ENCODE results near the gene THSD4.

THSD4 gene

DNA sequence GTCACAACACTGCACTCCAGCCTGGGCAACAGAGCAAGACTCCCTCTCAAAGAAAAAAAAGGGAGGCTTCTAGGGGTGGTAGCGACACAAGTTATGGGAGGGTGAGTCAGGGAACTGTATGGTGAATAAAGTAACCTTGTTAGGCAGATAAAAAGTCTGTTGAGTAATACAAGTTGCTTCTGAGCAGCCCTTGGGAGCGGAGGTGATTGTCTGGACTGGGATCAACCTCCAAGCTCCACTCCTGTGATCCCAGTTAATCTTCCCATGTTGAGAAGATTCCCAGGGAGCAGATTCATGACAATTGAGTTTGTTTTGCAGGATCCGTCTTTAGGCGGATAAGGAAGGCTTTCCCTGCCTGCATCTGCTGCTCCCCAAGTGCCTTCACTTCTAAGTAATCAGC lies 335.9 kb downstream of the THSD4 start:
- ATAC-seq (replicated peaks) (no peak), DNase-seq (no peak)
- H3K27ac Mint-ChIP-seq = no peak overlapping the region
- no peaks in the 10 kb centered on the region for H3K36me3 Mint-ChIP-seq
- H3K27me3 Mint-ChIP-seq = peaks cover 10 to 16% of the 10 kb centered on the region in 2 donors
- no peak overlapping the region for H3K4me3 Mint-ChIP-seq
- no peaks in the 10 kb centered on the region for H3K4me1 Mint-ChIP-seq
- H3K9me3 Mint-ChIP-seq = no peaks in the 10 kb centered on the region

DNA sequence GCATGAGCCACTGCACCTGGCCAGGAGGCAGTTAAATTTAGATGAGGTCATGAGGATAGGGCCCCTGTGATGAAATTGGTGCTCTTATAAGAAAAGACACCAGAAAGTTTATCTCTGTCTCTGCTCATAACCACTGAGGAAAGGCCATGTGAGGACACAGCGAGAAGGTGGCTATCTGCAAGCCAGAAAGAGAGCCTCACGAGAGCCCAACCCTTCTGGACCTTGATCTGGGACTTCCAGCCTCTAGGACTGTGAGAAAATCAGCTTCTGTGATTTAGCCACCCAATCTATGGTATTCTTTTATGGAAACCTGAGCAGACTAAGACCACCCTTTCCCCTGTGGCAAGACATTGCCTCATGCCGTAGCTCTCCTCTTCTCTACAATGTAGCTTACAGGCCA lies 337.6 kb downstream of the THSD4 start:
- ATAC-seq (replicated peaks) = no peak
- no peak for DNase-seq
- no peak overlapping the region for H3K4me3 Mint-ChIP-seq
- peaks cover 15 to 24% of the 10 kb centered on the region in 2 donors for H3K27me3 Mint-ChIP-seq
- H3K4me1 Mint-ChIP-seq = no peaks in the 10 kb centered on the region
- no peaks in the 10 kb centered on the region for H3K36me3 Mint-ChIP-seq
- no peak overlapping the region for H3K27ac Mint-ChIP-seq
- H3K9me3 Mint-ChIP-seq = no peaks in the 10 kb centered on the region

DNA sequence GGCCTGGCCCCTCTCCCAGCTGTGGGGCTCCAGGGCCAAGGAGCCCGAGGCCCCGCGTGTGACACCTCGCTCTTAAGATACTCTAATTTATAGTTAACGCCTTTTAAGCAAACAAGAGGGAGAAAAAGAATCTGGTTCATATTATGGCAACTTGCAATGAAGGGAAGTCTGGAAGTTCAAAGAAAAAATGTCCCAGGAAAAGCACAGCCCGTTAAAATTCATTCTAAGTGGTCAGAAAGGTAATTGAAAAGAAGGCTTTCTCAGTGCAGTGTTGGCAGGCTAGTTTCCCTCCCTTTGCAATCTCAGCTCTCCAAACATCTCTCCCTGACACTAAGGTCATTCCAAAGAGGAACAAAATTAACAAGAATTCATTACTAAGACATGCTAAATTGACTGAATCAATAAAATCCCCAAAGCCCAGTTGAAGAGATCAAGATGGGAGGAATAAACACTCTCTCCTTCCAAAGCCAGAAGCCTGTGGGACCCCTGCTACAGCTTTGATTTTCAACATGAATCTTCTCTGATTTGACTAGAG lies 339.3 kb downstream of the THSD4 start:
- DNase-seq (no peak), ATAC-seq (replicated peaks) (no peak)
- H3K4me1 Mint-ChIP-seq = no peaks in the 10 kb centered on the region
- H3K27me3 Mint-ChIP-seq = peaks cover 15 to 24% of the 10 kb centered on the region in 2 donors
- H3K27ac Mint-ChIP-seq = no peak overlapping the region
- H3K36me3 Mint-ChIP-seq = no peaks in the 10 kb centered on the region
- no peaks in the 10 kb centered on the region for H3K9me3 Mint-ChIP-seq
- no peak overlapping the region for H3K4me3 Mint-ChIP-seq

DNA sequence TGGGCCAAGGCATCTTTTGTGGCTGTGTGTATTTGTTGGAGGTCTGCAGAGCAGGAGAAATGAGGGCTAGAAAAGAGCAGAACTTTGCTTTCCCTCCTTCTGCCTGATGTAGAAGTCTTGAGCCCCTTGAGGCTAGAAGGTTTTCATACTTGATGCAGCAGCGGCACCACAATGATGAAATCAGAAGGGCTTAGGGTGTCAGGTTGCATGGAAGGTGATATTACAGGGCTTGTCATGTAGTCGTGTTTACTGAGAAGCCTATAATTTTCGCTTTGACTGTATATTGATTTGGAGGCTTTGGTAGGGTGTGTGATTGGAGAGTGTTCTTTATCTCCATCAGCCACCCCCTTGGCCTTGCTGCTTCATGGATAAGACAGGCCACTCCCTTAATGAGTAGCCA lies 339.8 kb downstream of the THSD4 start:
- H3K36me3 Mint-ChIP-seq = no peaks in the 10 kb centered on the region
- no peak overlapping the region for H3K4me3 Mint-ChIP-seq
- no peak for ATAC-seq (replicated peaks)
- no peaks in the 10 kb centered on the region for H3K9me3 Mint-ChIP-seq
- no peak overlapping the region for H3K27ac Mint-ChIP-seq
- no peak for DNase-seq
- peaks cover 15 to 24% of the 10 kb centered on the region in 2 donors for H3K27me3 Mint-ChIP-seq
- no peaks in the 10 kb centered on the region for H3K4me1 Mint-ChIP-seq

DNA sequence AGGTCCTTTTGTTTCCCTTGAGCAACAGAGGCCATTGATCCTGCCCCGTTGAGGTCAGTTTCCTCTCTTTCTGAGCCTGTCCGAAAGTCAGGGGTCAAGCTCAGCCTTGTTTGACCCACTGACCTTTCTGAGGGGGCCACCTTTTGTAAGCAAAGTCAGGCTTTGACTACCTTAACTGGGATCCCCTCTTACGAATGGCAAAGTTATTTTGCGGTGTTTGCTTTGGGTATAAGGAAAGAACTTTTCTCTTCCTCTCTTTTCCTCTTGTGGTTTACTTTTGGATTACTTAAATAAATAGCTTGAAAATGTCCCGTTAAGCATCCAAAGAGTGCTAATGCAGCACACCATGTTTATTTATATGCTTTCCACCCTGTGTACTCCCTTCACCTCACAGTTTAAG lies 340.6 kb downstream of the THSD4 start:
- Mint-ChIP-seq H3K27me3 (peaks cover 15 to 24% of the 10 kb centered on the region in 2 donors), H3K27ac (no peak overlapping the region), H3K4me3 (no peak overlapping the region), H3K9me3 (no peaks in the 10 kb centered on the region), H3K4me1 (no peaks in the 10 kb centered on the region), H3K36me3 (no peaks in the 10 kb centered on the region)
- ATAC-seq (replicated peaks) (no peak), DNase-seq (no peak)

DNA sequence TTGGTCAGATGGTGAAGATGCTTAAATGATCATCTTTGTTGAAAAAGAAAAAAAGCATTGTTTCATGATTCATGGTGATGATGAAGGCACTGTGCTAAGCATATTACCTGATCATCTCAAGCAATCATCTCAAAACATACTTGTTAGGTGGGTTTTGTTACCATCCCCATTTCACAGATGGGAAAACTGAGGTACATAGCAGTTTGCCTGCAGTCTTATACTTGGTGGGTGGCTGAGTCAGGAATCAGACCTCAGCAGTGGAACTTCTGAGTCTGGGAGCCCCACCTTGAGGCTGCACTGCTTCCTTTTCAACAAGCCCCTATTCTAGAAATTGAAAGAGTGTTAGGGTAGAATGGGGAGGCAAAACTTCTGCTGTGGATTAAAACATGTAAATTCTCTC lies 341.1 kb downstream of the THSD4 start:
- Mint-ChIP-seq H3K4me3 (no peak overlapping the region), H3K27me3 (peaks cover 15 to 24% of the 10 kb centered on the region in 2 donors), H3K36me3 (no peaks in the 10 kb centered on the region), H3K27ac (no peak overlapping the region), H3K9me3 (no peaks in the 10 kb centered on the region), H3K4me1 (no peaks in the 10 kb centered on the region)
- no peak for DNase-seq
- ATAC-seq (replicated peaks) = no peak

DNA sequence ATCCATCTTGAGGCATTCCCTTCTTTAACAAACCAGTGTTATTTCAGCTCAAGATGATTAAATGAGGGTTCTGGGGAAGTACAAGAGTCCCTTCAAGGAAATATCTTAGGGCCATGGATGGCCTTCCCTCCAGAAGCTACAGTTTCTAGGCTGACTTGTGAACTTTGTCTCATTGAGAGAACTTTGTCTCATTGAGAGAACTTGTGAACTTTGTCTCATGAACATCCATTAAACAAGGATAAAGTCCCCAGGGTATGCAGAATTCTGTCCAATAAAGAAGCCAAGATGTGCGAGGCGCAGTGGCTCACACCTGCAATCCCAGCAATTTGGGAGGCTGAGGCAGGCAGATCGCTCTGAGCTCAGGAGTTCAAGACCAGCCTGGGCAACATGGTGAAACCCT lies 341.5 kb downstream of the THSD4 start:
- no peaks in the 10 kb centered on the region for H3K4me1 Mint-ChIP-seq
- ATAC-seq (replicated peaks) = no peak
- no peaks in the 10 kb centered on the region for H3K36me3 Mint-ChIP-seq
- H3K27me3 Mint-ChIP-seq = peaks cover 12 to 21% of the 10 kb centered on the region in 2 donors
- DNase-seq = no peak
- H3K9me3 Mint-ChIP-seq = no peaks in the 10 kb centered on the region
- H3K4me3 Mint-ChIP-seq = no peak overlapping the region
- no peak overlapping the region for H3K27ac Mint-ChIP-seq

DNA sequence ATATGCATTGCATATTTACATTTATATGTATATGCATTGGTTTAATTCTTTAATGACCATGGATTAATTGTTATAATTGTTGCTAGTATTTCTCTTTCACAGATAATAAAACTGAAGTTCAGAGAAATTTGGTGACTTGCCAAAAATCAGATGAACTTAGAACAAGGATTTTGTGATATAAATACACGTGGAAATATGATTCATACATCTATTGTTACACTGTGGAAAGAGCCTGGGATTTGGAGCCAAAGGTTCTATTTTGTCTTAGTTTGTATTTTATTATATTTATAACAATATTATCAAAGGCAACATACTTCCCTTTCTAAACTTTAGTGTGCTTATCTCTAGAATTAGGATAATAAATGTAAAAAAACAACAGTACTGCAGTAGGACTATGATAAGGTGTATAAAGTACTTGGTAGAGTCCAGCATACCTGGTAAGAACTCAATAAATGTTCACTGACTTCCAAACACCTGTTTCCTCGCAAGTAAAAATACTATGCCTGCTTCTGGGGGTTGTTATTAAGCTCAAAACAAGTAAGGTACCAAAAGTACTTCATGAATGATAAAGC lies 342.9 kb downstream of the THSD4 start:
- ATAC-seq (replicated peaks) (no peak), DNase-seq (no peak)
- no peaks in the 10 kb centered on the region for H3K36me3 Mint-ChIP-seq
- H3K27me3 Mint-ChIP-seq = peaks cover 9 to 17% of the 10 kb centered on the region in 2 donors
- H3K4me1 Mint-ChIP-seq = no peaks in the 10 kb centered on the region
- no peaks in the 10 kb centered on the region for H3K9me3 Mint-ChIP-seq
- no peak overlapping the region for H3K4me3 Mint-ChIP-seq
- H3K27ac Mint-ChIP-seq = no peak overlapping the region

DNA sequence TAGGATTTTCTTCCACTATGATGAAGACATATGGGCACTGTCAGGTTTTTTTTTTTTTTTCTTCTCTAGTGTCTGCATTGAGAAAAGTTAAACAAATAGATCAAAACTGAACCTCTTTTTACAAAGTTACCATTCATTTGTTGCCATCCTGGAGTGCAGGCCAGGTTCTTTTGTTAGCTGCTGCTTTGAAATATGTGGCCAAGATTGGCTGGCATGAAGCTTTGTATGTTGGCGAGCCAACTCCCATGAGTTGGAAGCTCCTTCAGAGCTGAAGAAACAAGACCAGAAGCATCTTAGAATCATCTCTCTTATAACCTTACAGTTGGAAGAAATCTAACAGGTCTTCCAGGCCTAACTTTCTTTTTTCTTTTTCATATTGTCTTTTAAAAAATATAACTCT lies 346.5 kb downstream of the THSD4 start:
- no peak overlapping the region for H3K27ac Mint-ChIP-seq
- no peaks in the 10 kb centered on the region for H3K36me3 Mint-ChIP-seq
- no peak overlapping the region for H3K4me3 Mint-ChIP-seq
- ATAC-seq (replicated peaks) (no peak), DNase-seq (no peak)
- H3K4me1 Mint-ChIP-seq = no peaks in the 10 kb centered on the region
- peaks cover 0 to 1% of the 10 kb centered on the region in 2 donors for H3K9me3 Mint-ChIP-seq
- peaks cover 12 to 23% of the 10 kb centered on the region in 2 donors for H3K27me3 Mint-ChIP-seq

DNA sequence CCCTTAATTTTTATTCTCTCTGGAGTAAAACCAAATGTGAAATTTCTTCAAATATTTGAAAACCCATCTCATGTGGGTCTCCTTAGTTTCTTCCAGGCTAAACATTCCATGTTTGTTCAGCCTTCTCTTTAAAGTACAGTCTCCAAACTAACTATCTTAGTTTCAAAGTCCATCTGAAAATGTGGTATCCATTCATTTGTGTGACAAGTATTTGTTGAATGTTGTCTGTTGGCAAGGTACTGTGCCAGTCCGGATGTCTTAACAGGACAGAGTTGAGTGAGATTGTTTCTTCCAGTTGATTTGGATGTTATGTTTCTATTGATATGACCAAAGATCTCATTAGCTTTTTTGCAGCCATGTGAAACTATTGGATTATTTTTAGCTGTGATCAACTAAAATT lies 347.4 kb downstream of the THSD4 start:
- Mint-ChIP-seq H3K4me3 (no peak overlapping the region), H3K9me3 (peaks cover 0 to 1% of the 10 kb centered on the region in 2 donors), H3K36me3 (no peaks in the 10 kb centered on the region), H3K27ac (no peak overlapping the region), H3K4me1 (no peaks in the 10 kb centered on the region), H3K27me3 (peaks cover 8 to 24% of the 10 kb centered on the region in 2 donors)
- ATAC-seq (replicated peaks) (no peak), DNase-seq (no peak)

DNA sequence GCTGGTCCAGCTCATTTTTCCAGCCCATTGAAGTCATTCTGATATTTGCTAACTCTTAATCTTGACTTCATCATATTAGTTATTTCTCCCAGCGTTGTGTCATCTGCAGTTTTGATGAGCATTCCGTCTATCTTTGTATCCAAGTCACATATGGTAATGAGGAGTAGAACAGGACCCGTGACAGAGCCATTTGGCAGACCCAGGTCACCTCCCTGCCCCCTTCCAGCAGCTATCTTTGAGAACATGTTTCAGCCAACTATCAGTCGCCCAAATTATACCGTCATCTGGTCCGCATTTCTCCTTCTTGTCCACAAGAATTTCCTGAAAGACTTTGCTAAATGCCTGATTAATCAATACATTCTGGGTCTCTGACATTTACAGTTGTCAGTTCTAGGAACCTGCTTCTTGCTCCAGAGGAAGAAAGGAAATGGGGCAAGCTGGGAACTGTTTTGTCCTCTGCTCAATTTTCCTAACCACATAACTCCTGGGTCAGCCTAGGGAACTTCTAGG lies 347.9 kb downstream of the THSD4 start:
- H3K36me3 Mint-ChIP-seq = no peaks in the 10 kb centered on the region
- ATAC-seq (replicated peaks) = no peak
- no peak overlapping the region for H3K27ac Mint-ChIP-seq
- no peak overlapping the region for H3K4me3 Mint-ChIP-seq
- H3K4me1 Mint-ChIP-seq = no peaks in the 10 kb centered on the region
- H3K9me3 Mint-ChIP-seq = peaks cover 0 to 1% of the 10 kb centered on the region in 2 donors
- DNase-seq = no peak
- H3K27me3 Mint-ChIP-seq = peaks cover 7 to 22% of the 10 kb centered on the region in 2 donors

DNA sequence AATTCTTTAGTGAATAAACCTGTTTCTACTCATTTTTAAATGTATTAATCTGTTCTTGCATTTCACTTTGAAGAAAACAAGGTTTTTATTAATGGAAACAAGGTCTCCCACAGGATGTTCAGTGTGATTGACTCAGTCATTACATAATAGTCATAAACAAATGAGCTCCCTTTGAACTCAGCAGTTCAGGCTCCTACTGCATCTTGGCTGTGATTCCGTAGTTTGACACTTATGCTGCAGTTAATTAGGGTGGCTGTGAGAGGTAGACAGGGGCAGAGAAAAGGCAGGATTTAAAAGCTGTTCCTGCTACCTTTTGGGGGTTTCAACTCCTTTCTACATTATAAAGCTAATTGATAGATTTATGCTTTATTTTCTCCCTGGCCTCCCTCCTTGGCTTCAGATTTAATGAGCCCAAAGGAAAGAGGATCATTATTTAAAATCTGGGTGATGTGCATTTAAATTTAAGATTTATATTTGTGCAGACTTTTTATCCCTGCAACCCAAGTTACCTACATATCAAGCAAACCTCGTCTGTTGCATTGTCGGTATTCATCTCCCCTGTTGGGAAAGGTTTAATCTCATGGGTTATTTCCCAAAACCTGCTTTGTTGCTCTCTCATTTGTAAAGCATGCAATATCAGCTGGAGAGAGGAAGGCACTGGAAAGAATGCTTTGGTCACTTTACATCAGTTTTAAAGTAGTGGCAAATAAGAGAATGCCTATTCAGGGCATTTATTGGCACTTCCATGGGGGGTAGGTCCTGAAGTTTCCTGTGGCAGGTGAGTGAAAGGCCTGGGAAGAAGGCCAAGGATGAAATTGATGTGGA lies 350.1 kb downstream of the THSD4 start:
- Mint-ChIP-seq H3K27me3 (peaks cover 7 to 22% of the 10 kb centered on the region in 2 donors), H3K4me3 (no peak overlapping the region), H3K9me3 (peaks cover 0 to 1% of the 10 kb centered on the region in 2 donors), H3K27ac (no peak overlapping the region), H3K4me1 (no peaks in the 10 kb centered on the region), H3K36me3 (no peaks in the 10 kb centered on the region)
- no peak for DNase-seq
- ATAC-seq (replicated peaks) = no peak

DNA sequence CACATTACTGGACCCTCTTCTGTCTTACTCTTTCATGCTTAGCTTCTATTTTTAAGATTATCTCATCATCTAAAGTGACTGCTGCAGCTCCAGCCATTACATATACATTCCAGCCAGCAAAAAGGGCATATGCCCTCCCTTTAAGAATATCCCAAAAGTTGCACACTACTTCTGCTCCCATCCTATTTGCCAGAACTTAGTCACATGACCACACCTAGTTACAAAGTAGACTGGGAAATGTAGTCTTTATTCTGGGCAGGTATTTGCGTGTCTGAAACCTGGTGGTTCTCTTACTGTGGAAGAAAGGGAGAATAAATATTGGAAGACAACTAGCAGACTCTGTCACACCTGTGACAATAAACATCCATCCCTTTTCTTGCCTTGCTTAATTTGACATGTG lies 353.4 kb downstream of the THSD4 start:
- ATAC-seq (replicated peaks) (no peak), DNase-seq (no peak)
- Mint-ChIP-seq H3K27ac (no peak overlapping the region), H3K4me3 (no peak overlapping the region), H3K27me3 (peaks cover 7 to 20% of the 10 kb centered on the region in 2 donors), H3K36me3 (no peaks in the 10 kb centered on the region), H3K9me3 (peaks cover 0 to 1% of the 10 kb centered on the region in 2 donors), H3K4me1 (no peaks in the 10 kb centered on the region)

DNA sequence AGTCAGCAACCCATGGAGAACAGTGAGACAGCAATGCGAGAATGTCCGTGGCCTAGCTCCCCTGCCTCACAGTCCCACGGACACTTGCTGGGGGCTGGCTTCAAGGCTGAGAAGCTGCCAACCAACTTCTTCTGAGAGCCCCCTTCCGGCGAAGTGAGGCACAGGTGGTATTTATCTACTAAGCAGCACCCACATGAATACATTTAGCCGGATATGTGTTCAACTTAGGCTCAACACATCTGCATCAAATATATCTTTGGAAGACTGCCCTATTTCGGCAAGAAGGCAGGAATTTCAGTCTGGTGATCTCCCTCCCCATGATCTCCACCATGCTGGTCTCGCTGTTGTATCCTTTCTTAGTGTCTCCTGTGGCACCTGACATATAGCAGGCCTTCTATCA lies 354.1 kb downstream of the THSD4 start:
- DNase-seq = no peak
- Mint-ChIP-seq H3K27me3 (peaks cover 7 to 13% of the 10 kb centered on the region in 2 donors), H3K4me1 (no peaks in the 10 kb centered on the region), H3K36me3 (no peaks in the 10 kb centered on the region), H3K4me3 (no peak overlapping the region), H3K9me3 (peaks cover 0 to 1% of the 10 kb centered on the region in 2 donors), H3K27ac (no peak overlapping the region)
- ATAC-seq (replicated peaks) = no peak

DNA sequence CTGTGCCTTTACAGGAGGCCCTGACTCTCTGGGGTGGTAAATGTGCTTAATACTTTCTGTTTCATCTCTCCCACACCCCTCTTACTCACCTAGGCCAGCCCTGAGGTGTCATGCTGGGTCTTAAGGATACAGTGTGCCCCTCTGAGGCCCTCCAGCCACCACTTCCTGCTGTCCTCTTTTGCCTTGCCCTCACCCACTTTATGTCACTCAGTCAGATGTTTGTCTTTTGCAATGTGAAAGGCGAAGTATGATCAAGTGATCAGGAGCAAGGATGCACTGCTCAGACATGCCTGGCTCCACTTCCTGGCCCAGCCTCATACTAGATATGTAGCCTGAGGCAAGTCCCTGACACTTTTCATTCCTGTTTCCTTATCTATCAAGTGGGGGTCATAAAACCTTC lies 356.1 kb downstream of the THSD4 start:
- no peak for DNase-seq
- H3K9me3 Mint-ChIP-seq = no peaks in the 10 kb centered on the region
- no peak overlapping the region for H3K27ac Mint-ChIP-seq

More for the DNA sequence above, 356.1 kb downstream of the THSD4 start:
- H3K4me3 Mint-ChIP-seq = no peak overlapping the region
- peaks cover 0 to 8% of the 10 kb centered on the region in 2 donors for H3K27me3 Mint-ChIP-seq
- H3K36me3 Mint-ChIP-seq = no peaks in the 10 kb centered on the region
- no peaks in the 10 kb centered on the region for H3K4me1 Mint-ChIP-seq
- no peak for ATAC-seq (replicated peaks)
